ENCODE measurements around the gene DIAPH3. TPM values are rescaled to one million over a fixed set of nuclear protein-coding genes. Genes with fewer than 3 reads are reported as not detected.

The DIAPH3 gene
- total and polyA plus RNA-seq, 2 of the 8 experiments (the other 6 are each of a cell fraction or from before 2014, with no cell fraction given), result 8.0 to 30.8 TPM

- Histone ChIP-seq H3K27me3 (replicated peaks in 1 of 4; ENCODE audit: control insufficient read depth in 3 of 4, extremely low read depth in 1 of 4, insufficient read depth in 3 of 4, low read length in 3 of 4) (no peaks in the 10 kb centered on the region), H3K14ac (ENCODE audit: insufficient read length) (no peak overlapping the region), H3K79me2 (ENCODE audit: control insufficient read depth in 1 of 2, insufficient read depth in 2 of 2, low read length in 2 of 2) (no peaks in the 10 kb centered on the region), H4K5ac (ENCODE audit: insufficient read length, low read depth, low read length) (no peak overlapping the region), H3K18ac (ENCODE audit: extremely low read depth, low read length) (no peak overlapping the region), H2BK20ac (ENCODE audit: low read length) (no peak overlapping the region), H4K8ac (ENCODE audit: extremely low read depth, insufficient read depth, low read length) (no peak overlapping the region), H3K23me2 (ENCODE audit: low read depth, low read length) (peaks cover 2% of the 10 kb centered on the region; the same call in 1 of the 2 replicates), H3K27ac (ENCODE audit: low read depth, low read length) (no peak overlapping the region), H3K4ac (replicated peaks; ENCODE audit: insufficient read length, low read depth, low read length) (no peak overlapping the region), H2BK12ac (ENCODE audit: low read depth, low read length) (no peak overlapping the region), H2AFZ (ENCODE audit: low read length) (no peak overlapping the region), H3K36me3 (ENCODE audit: control insufficient read depth in 2 of 4, insufficient read depth in 4 of 4, low read length in 3 of 4) (no peaks in the 10 kb centered on the region), H3K4me2 (ENCODE audit: insufficient read depth in 1 of 2, low read depth in 2 of 2, low read length in 2 of 2) (no peak overlapping the region), H3K9ac (replicated peaks in 1 of 4; ENCODE audit: extremely low read depth in 1 of 4, low read depth in 3 of 4, low read length in 3 of 4) (no peak overlapping the region), H2BK120ac (replicated peaks; ENCODE audit: low read depth, low read length) (no peak overlapping the region), H2BK15ac (ENCODE audit: low read length) (no peak overlapping the region), H3K56ac (replicated peaks; ENCODE audit: insufficient read length, low read depth, low read length) (no peak overlapping the region), H4K20me1 (replicated peaks in 1 of 2; ENCODE audit: control insufficient read depth in 1 of 2, insufficient read depth in 2 of 2, low read length in 2 of 2) (no peaks in the 10 kb centered on the region), H2BK5ac (ENCODE audit: low read depth, low read length) (no peak overlapping the region), H4K91ac (replicated peaks; ENCODE audit: insufficient read length, low read length) (no peak overlapping the region), H3K79me1 (ENCODE audit: low read depth, low read length) (no peaks in the 10 kb centered on the region), H3K9me3 (ENCODE audit: insufficient read depth in 2 of 2, low read depth in 1 of 2, low read length in 1 of 2) (no peaks in the 10 kb centered on the region), H3K23ac (ENCODE audit: insufficient read length) (no peak overlapping the region), H3K4me3 (ENCODE audit: extremely low read depth in 1 of 4, insufficient read depth in 2 of 4, low read depth in 3 of 4, low read length in 4 of 4) (no peak overlapping the region), H2AK5ac (ENCODE audit: low read depth, low read length) (no peak overlapping the region), H3K4me1 (replicated peaks in 1 of 4; ENCODE audit: control insufficient read depth in 3 of 4, insufficient read depth in 4 of 4, low read length in 3 of 4) (no peaks in the 10 kb centered on the region; a peak in 1 of 7 replicates)
- ChIA-PET POLR2A (ENCODE audit: partially characterized antibody) (no interaction called here), CTCF (ENCODE audit: partially characterized antibody) (interaction anchor here (0.5 to 1.8 kb wide), 4 partner anchors 13 to 613 kb away, joined by 3 to 6 read pairs (median 3); no protein-coding TSS in a partner anchor)
- FAIRE-seq, result no peak
- 93% methylated on average over 4 of the region's 4 CpGs; no CpG with 5 or more reads in 1 of the 2 experiments for WGBS, 2 experiments (ENCODE audit: extremely low coverage in 1 of 2, insufficient coverage in 1 of 2, insufficient read length in 1 of 2, insufficient replicate concordance in 2 of 2, low coverage in 1 of 2, low lambda C conversion rate in 2 of 2, missing lambda C conversion rate in 1 of 2)
- no peak for DNase-seq (ENCODE audit: low read depth in 1 of 2, low spot score in 2 of 2)
- TF ChIP-seq EGR1 (IDR thresholded peaks at IDR 0.05; ENCODE audit: borderline replicate concordance, low read depth, low read length) (no peak), PHF8 (conservative IDR thresholded peaks at IDR 0.05; ENCODE audit: low read depth, low read length) (no peak), EP300 (IDR thresholded peaks at IDR 0.05; ENCODE audit: borderline replicate concordance in 1 of 2, low read depth in 2 of 2, low read length in 2 of 2) (no peak), CHD1 (IDR thresholded peaks at IDR 0.05; ENCODE audit: low read depth, low read length) (no peak), POLR2A (IDR thresholded peaks at IDR 0.05; ENCODE audit: control extremely low read depth in 1 of 2, low read depth in 2 of 2, low read length in 2 of 2) (no peak), FOSL1 (IDR thresholded peaks at IDR 0.05; ENCODE audit: insufficient read depth, low read depth, low read length) (no peak), MAFK (IDR thresholded peaks at IDR 0.05; ENCODE audit: low read depth, low read length) (no peak)
These were observed 452.6 kb downstream of the DIAPH3 start for GRCh38 chr13:59710996-59711701.

Measured in H1 (cell line).